GM18909 (cell line): ENCODE results near the gene DEFB128.

ENCODE experiments used
- ATAC-seq: cut with Tn5 transposase; IDR thresholded peaks from one replicate; pipeline ENCODE4 v1.9.1; 2021; ENCODE audit warnings: mild to moderate bottlenecking; ENCODE audit not compliant: unreplicated experiment, poor library complexity

The DEFB128 gene

DNA sequence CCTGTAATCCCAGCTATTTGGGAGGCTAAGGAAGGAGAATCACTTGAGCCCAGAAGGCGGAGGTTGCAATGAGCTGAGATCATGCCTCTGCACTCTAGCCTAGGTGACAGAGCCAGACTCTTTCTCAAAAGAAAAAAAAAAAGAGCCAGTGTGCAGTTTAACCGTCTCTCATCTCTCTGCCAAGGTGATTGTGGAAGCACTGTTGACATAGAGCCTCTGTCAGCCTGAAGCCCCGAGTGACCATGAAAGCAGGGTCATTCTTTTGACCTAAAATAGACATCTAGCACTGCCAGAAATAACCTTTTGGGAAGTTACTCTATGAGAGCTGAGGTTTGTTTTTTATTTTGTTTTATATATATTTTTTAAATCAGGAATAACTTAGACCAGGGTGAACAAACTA, 24.9 kb downstream of the DEFB128 start:
- no peak for ATAC-seq

DNA sequence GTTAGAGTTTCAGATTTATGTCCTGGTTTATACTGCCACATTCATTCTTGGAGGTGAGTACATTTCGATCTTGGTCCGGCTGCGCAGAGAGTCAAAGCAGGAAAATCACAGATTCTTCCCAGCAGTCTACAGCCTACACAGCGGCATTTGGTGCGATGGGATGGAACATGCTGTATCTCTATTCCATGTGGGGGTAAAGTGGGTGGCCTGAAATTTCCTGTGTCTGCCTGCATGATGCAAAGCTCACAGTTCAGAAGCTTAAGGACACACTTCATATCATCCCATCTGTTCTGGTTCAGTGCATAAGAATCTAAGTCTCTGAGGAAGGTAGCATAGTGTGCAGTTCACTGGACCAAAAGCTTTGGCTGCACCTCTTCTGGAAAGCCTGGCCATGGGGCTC, 32.4 kb downstream of the DEFB128 start, which contains the start of gene DEFB127:
Gene DEFB127 (plus strand): TSS at position 301 of the 400 bp plus-strand sequence. CDS start 91 bp downstream, at position 392.
- ATAC-seq = no peak

DNA sequence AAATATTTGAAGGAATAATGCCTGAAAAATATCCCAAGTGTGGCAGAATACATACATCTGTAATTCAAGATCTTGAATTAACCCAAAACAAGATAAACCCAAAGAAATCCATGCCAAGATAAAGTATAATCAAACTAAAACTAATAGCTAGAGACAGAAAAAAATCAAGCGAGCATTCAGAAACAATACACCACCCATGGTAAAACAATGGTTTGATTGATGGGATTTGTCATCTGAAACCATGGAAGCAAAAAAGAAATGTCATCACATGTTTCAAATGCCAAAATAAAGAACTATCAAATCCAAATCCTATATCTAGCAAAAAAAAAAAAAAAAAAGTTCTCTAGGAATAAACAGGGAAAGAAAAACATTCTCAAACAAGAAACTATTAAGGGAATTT, 37.4 kb downstream of the DEFB128 start:
- no peak for ATAC-seq

DNA sequence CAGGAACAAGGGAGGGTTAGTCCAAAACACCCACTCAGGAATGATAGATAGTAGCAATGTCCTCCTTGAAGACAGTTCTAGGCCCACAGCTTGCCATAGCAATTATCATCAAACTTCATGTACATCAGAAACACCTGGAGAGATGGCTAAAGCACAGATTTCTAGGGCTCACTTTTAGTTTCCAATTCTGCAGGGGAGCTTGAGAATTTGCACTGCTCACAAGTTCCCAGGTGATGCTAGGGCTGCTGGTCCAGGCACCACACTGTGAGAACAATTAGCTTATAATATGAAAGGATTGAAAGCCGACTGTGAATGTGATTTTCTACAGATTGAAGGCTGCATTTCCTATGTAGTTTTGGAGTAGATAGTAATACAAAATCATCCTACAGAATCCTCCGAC, 43.6 kb downstream of the DEFB128 start:
- no peak for ATAC-seq

- no peak for ATAC-seq
Measured at GRCh38 chr20:142290-142689, 47.2 kb downstream of the DEFB128 start, which contains the start of gene DEFB126. TSS of gene DEFB126 (plus strand) at chr20:142590. CDS start at chr20:142629, 39 bp downstream.
